ENCODE results near the gene SHOC1.

DNA sequence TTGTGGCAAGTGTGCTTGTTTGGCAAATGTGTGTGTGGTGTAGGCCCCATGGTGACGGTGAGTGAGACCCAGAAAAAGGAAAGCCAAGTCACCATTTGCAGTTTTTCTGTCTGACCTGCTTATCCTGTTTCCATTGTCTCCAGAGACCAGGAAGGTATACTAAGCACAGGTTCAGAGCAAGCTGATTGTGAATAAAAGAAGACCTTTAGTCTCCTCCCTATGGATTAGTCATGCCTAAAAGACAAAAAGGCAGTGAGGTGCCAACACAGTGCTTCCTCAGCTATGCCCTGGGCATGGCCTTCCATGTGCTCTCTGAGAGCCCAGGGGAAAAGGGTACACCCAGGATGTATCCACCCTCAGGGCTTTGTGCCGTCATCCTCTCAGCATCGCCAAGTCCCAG lies 49.2 kb upstream of the SHOC1 start:
- TF ChIP-seq POLR2A (IDR thresholded peaks at IDR 0.05; ENCODE audit: low read depth, low read length) (no peak), EZH2 (IDR thresholded peaks at IDR 0.05; ENCODE audit: borderline replicate concordance, low read depth, low read length, severe bottlenecking) (no peak)
- TF ChIP-seq, protein P1, sequence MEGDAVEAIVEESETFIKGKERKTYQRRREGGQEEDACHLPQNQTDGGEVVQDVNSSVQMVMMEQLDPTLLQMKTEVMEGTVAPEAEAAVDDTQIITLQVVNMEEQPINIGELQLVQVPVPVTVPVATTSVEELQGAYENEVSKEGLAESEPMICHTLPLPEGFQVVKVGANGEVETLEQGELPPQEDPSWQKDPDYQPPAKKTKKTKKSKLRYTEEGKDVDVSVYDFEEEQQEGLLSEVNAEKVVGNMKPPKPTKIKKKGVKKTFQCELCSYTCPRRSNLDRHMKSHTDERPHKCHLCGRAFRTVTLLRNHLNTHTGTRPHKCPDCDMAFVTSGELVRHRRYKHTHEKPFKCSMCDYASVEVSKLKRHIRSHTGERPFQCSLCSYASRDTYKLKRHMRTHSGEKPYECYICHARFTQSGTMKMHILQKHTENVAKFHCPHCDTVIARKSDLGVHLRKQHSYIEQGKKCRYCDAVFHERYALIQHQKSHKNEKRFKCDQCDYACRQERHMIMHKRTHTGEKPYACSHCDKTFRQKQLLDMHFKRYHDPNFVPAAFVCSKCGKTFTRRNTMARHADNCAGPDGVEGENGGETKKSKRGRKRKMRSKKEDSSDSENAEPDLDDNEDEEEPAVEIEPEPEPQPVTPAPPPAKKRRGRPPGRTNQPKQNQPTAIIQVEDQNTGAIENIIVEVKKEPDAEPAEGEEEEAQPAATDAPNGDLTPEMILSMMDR (IDR thresholded peaks at IDR 0.05; ENCODE audit: extremely low read depth in 1 of 2, insufficient read depth in 1 of 2, low read depth in 1 of 2, low read length in 2 of 2): no peak
